IMR-90 (cell line): ENCODE results near the gene HPSE2. TPM values are rescaled to one million over a fixed set of nuclear protein-coding genes. Genes with fewer than 3 reads are reported as not detected.

Experiments
- ATAC-seq: fragments of 200-7000 bp; cut with Tn5 transposase; 2 replicates; pipeline ENCODE4 v1.9.1; 2020; ENCODE audit warnings: low read depth, mild to moderate bottlenecking, moderate library complexity
- BruUV-seq: library from RNA; stranded (reverse); fragments of 400-500 nt; replicated peaks from 2 replicates; lab custom pipeline; 2021; lab: Mats Ljungman, UMichigan
- CTCF ChIA-PET: fragments of 300-600 bp; formaldehyde crosslinking; extraction: SDS; loops from one replicate; lab custom pipeline; 2021; ENCODE audit warnings: antibody characterized with exemption; lab: Yijun Ruan, JAX
- POLR2A ChIA-PET: fragments of 300-600 bp; sonication (Branson Sonifier 250); formaldehyde crosslinking; loops from one replicate; lab custom pipeline; 2022; ENCODE audit warnings: antibody characterized with exemption; ENCODE audit not compliant: unreplicated experiment; lab: Charles Lee
- DNase-seq: peaks from one replicate; pipeline ENCODE4 v3.0.0; 2013
- H2AFZ ChIP-seq: replicated peaks from 2 replicates; pipeline ENCODE3; 2013; ENCODE audit warnings: low read length, mild to moderate bottlenecking; ENCODE audit not compliant: poor library complexity
- H2AK5ac ChIP-seq: 2 replicates; pipeline ENCODE4 v1.6.1; 2013; ENCODE audit warnings: low read depth, low read length, inconsistent platforms
- H2AK9ac ChIP-seq: replicated peaks from 2 replicates; pipeline ENCODE3; 2013; ENCODE audit warnings: mild to moderate bottlenecking, low read depth, low read length, moderate library complexity; ENCODE audit not compliant: poor library complexity
- H2BK120ac ChIP-seq: 2 replicates; pipeline ENCODE4 v1.6.1; 2013; ENCODE audit warnings: low read depth, low read length, inconsistent platforms
- H2BK15ac ChIP-seq: 3 replicates; pipeline ENCODE4 v1.6.1; 2013; ENCODE audit warnings: low read depth, low read length, inconsistent platforms
- H2BK20ac ChIP-seq: 2 replicates; pipeline ENCODE4 v1.6.1; 2013; ENCODE audit warnings: low read depth, mild to moderate bottlenecking, inconsistent platforms, low read length, moderate library complexity
- H2BK5ac ChIP-seq: 2 replicates; pipeline ENCODE4 v1.6.1; 2013; ENCODE audit warnings: mild to moderate bottlenecking, low read depth, low read length, inconsistent platforms; ENCODE audit not compliant: poor library complexity, severe bottlenecking
- H3K14ac ChIP-seq: replicated peaks from 2 replicates; pipeline ENCODE4 v1.6.1; 2013; ENCODE audit warnings: low read depth, low read length, inconsistent platforms
- H3K18ac ChIP-seq: 2 replicates; pipeline ENCODE4 v1.6.1; 2013; ENCODE audit warnings: low read depth, low read length, control low read depth
- H3K23ac ChIP-seq: 2 replicates; pipeline ENCODE4 v1.6.1; 2013; ENCODE audit warnings: low read depth, low read length, inconsistent platforms
- H3K27ac ChIP-seq: 2 replicates; pipeline ENCODE4 v1.5.1; 2013; ENCODE audit warnings: mild to moderate bottlenecking, control low read depth, low read length; ENCODE audit not compliant: insufficient read depth
- H3K27me3 ChIP-seq: 2 replicates; pipeline ENCODE4 v1.6.1; 2013; ENCODE audit warnings: low read length; ENCODE audit not compliant: control insufficient read depth, insufficient read depth
- H3K36me3 ChIP-seq: 2 replicates; pipeline ENCODE4 v1.6.1; 2013; ENCODE audit warnings: low read length, mixed read lengths; ENCODE audit not compliant: control insufficient read depth, insufficient read depth
- H3K4ac ChIP-seq: 2 replicates; pipeline ENCODE4 v1.6.1; 2013; ENCODE audit warnings: low read depth, low read length, inconsistent platforms
- H3K4me1 ChIP-seq: 2 replicates; pipeline ENCODE4 v1.6.1; 2013; ENCODE audit warnings: low read length, mixed read lengths; ENCODE audit not compliant: control insufficient read depth, insufficient read depth
- H3K4me2 ChIP-seq: 2 replicates; pipeline ENCODE4 v1.6.1; 2013; ENCODE audit warnings: low read depth, mild to moderate bottlenecking, control low read depth, low read length, moderate library complexity
- H3K4me3 ChIP-seq: 2 replicates; pipeline ENCODE4 v1.5.1; 2013; ENCODE audit warnings: low read depth, mild to moderate bottlenecking, control low read depth, low read length, moderate library complexity; ENCODE audit not compliant: insufficient read depth
- H3K56ac ChIP-seq: 2 replicates; pipeline ENCODE4 v1.6.1; 2013; ENCODE audit warnings: low read length, inconsistent platforms; ENCODE audit not compliant: insufficient read depth; ENCODE audit errors: extremely low read depth
- H3K79me1 ChIP-seq, 2 experiments: 2 replicates each; pipeline ENCODE4 v1.6.1; 2013; ENCODE audit warnings: low read length in 2 of 2, inconsistent platforms in 1 of 2, low read depth in 1 of 2
- H3K9ac ChIP-seq: 2 replicates; pipeline ENCODE4 v1.6.1; 2013; ENCODE audit warnings: low read depth, low read length, control low read depth
- H3K9me1 ChIP-seq: 2 replicates; pipeline ENCODE4 v1.6.1; 2013; ENCODE audit warnings: low read length, inconsistent platforms; ENCODE audit not compliant: insufficient read depth
- H3K9me3 ChIP-seq: 2 replicates; pipeline ENCODE4 v1.6.1; 2013; ENCODE audit warnings: low read length; ENCODE audit not compliant: control insufficient read depth, insufficient read depth
- H4K20me1 ChIP-seq: 2 replicates; pipeline ENCODE4 v1.6.1; 2013; ENCODE audit warnings: low read length, inconsistent platforms; ENCODE audit not compliant: insufficient read depth
- H4K5ac ChIP-seq: 2 replicates; pipeline ENCODE4 v1.6.1; 2013; ENCODE audit warnings: mild to moderate bottlenecking, low read depth, low read length, control low read depth
- H4K8ac ChIP-seq, 2 experiments: 2 replicates each; pipeline ENCODE4 v1.6.1; 2013; ENCODE audit warnings: low read depth in 2 of 2, low read length in 2 of 2, control low read depth in 1 of 2, inconsistent platforms in 1 of 2
- H4K91ac ChIP-seq: 2 replicates; pipeline ENCODE4 v1.6.1; 2013; ENCODE audit warnings: low read depth, low read length, inconsistent platforms; ENCODE audit not compliant: insufficient read depth
- BHLHE40 ChIP-seq: fragments of 150-350 bp; IDR thresholded peaks from 2 replicates; pipeline ENCODE4 v1.6.1; 2016; ENCODE audit warnings: mild to moderate bottlenecking, low read depth, low read length
- CEBPB ChIP-seq: IDR thresholded peaks from 2 replicates; pipeline ENCODE4 v1.6.1; 2012; ENCODE audit warnings: low read depth, low read length, improper control_type of control experiment
- CHD1 ChIP-seq: IDR thresholded peaks from 2 replicates; pipeline ENCODE4 v1.6.1; 2012; ENCODE audit warnings: low read depth, low read length, improper control_type of control experiment
- FOS ChIP-seq: fragments of 150-350 bp; IDR thresholded peaks from 2 replicates; pipeline ENCODE4 v1.6.1; 2016; ENCODE audit warnings: low read depth, low read length
- MAFK ChIP-seq: IDR thresholded peaks from 2 replicates; pipeline ENCODE4 v1.6.1; 2012; ENCODE audit warnings: low read depth, low read length, improper control_type of control experiment
- MAZ ChIP-seq: IDR thresholded peaks from 2 replicates; pipeline ENCODE4 v1.6.1; 2012; ENCODE audit warnings: low read depth, mild to moderate bottlenecking, low read length, improper control_type of control experiment, moderate library complexity, borderline replicate concordance
- MXI1 ChIP-seq: IDR thresholded peaks from 2 replicates; pipeline ENCODE4 v1.6.1; 2012; ENCODE audit warnings: low read depth, mild to moderate bottlenecking, low read length, moderate library complexity, borderline replicate concordance
- NFE2L2 ChIP-seq: fragments of 150-350 bp; IDR thresholded peaks from 2 replicates; pipeline ENCODE4 v1.6.1; 2016; ENCODE audit warnings: low read depth, mild to moderate bottlenecking, low read length
- POLR2A ChIP-seq: IDR thresholded peaks from 2 replicates; pipeline ENCODE4 v1.6.1; 2012; ENCODE audit warnings: mild to moderate bottlenecking, low read depth, low read length
- RAD21 ChIP-seq: IDR thresholded peaks from 2 replicates; pipeline ENCODE4 v1.6.1; 2012; ENCODE audit warnings: low read length, improper control_type of control experiment
- RCOR1 ChIP-seq: IDR thresholded peaks from 2 replicates; pipeline ENCODE4 v1.6.1; 2012; ENCODE audit warnings: mild to moderate bottlenecking, low read length, improper control_type of control experiment; ENCODE audit not compliant: insufficient replicate concordance
- RFX5 ChIP-seq: IDR thresholded peaks from 2 replicates; pipeline ENCODE4 v1.8.0; 2012; ENCODE audit warnings: low read depth, mild to moderate bottlenecking, low read length, moderate library complexity
- SMC3 ChIP-seq: fragments of 150-350 bp; IDR thresholded peaks from 2 replicates; pipeline ENCODE4 v1.6.1; 2016; ENCODE audit warnings: low read depth, mild to moderate bottlenecking, antibody characterized with exemption, low read length, moderate library complexity
- WGBS, 2 experiments: methylation state at CpG; one replicate each; pipeline versions ENCODE4 v1.1.5 to v1.1.7; 2013; ENCODE audit warnings: missing lambda C conversion rate in 2 of 2; ENCODE audit not compliant: insufficient read length in 1 of 2; ENCODE audit errors: extremely low coverage in 2 of 2; 5-methylcytosine and 5-hydroxymethylcytosine counted together
- dilution Hi-C: fragments of 300-500 bp; cut with HindIII; formaldehyde crosslinking; loops from one replicate; pipeline ENCODE4 v1.14.3; 2018; ENCODE audit warnings: low sequenced_read_pairs; ENCODE audit not compliant: unreplicated experiment
- in situ Hi-C: fragments of 300-500 bp; cut with MboI; formaldehyde crosslinking; loops from 3 replicates; pipeline ENCODE4 v1.14.3; 2019; ENCODE audit warnings: low sequenced_read_pairs, inconsistent platforms, mixed read lengths
- intact Hi-C: fragments of 100-400 bp; cut with micrococcal nuclease; formaldehyde crosslinking; loops from 2 replicates; pipeline ENCODE4 v1.10.0; 2022
- polyA plus RNA-seq, 3 experiments: library from polyadenylated mRNA; depleted of rRNA; stranded (reverse); fragments of >200 nt; gene quantifications; 2 replicates each; pipeline ENCODE4 v1.2.3, GENCODE V29; 2012; ENCODE audit warnings: low replicate concordance in 1 of 3
- total RNA-seq: library from RNA; depleted of rRNA; stranded (reverse); fragments of >200 nt; gene quantifications from 2 replicates; pipeline ENCODE4 v1.2.3, GENCODE V29; 2012
- TF ChIP-seq, protein P1 (sequence below): conservative IDR thresholded peaks from 2 replicates; pipeline ENCODE4 v1.5.1; 2012; ENCODE audit warnings: mild to moderate bottlenecking, low read depth, low read length, improper control_type of control experiment
- TF ChIP-seq, protein P2 (sequence below): fragments of 150-350 bp; IDR thresholded peaks from 2 replicates; pipeline ENCODE4 v1.6.1; 2016; ENCODE audit warnings: low read depth, mild to moderate bottlenecking, low read length, moderate library complexity, borderline replicate concordance
- TF ChIP-seq, protein P3 (sequence below): fragments of 150-350 bp; IDR thresholded peaks from 2 replicates; pipeline ENCODE4 v1.6.1; 2017; ENCODE audit warnings: mild to moderate bottlenecking, antibody characterized with exemption, low read length, low read depth

HPSE2 gene
- total and polyA plus RNA-seq, 2 of the 4 experiments (the other 2 are of a cell fraction) = not detected

DNA sequence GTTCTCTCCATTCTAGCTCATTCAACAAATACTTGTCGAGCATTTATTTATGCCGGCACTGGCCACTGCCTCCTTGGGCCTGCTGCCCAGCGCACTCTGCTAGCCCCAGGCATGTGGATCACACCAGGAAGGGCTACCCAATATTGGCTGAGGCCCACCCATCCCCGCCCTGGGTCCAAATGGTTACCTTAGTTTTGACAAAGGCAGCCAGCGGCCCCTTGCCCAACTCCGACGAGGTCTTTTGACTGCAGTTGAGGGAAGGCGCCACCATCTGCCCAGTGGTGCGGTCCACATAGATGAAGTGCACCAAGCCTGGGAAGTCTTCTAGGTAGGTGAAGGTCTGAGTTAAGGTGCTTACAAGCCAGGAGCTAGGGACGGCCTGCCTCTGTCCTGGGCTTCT, 813.5 kb downstream of the HPSE2 start:
- H2BK5ac ChIP-seq = no peak overlapping the region
- H3K79me1 ChIP-seq = no peaks in the 10 kb centered on the region
- dilution Hi-C loops = no loop called here
- H3K9me3 ChIP-seq = no peaks in the 10 kb centered on the region
- no peak for TF ChIP-seq NFE2L2
- no peak for TF ChIP-seq MXI1
- no peak for TF ChIP-seq POLR2A
- TF ChIP-seq RCOR1 = no peak
- TF ChIP-seq SMC3 = no peak
- TF ChIP-seq CEBPB = no peak
- TF ChIP-seq, protein P1, sequence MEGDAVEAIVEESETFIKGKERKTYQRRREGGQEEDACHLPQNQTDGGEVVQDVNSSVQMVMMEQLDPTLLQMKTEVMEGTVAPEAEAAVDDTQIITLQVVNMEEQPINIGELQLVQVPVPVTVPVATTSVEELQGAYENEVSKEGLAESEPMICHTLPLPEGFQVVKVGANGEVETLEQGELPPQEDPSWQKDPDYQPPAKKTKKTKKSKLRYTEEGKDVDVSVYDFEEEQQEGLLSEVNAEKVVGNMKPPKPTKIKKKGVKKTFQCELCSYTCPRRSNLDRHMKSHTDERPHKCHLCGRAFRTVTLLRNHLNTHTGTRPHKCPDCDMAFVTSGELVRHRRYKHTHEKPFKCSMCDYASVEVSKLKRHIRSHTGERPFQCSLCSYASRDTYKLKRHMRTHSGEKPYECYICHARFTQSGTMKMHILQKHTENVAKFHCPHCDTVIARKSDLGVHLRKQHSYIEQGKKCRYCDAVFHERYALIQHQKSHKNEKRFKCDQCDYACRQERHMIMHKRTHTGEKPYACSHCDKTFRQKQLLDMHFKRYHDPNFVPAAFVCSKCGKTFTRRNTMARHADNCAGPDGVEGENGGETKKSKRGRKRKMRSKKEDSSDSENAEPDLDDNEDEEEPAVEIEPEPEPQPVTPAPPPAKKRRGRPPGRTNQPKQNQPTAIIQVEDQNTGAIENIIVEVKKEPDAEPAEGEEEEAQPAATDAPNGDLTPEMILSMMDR = no peak
- TF ChIP-seq RFX5 = no peak
- TF ChIP-seq MAZ = no peak
- no peak for TF ChIP-seq RAD21
- no peak for TF ChIP-seq FOS
- TF ChIP-seq BHLHE40 = no peak
- TF ChIP-seq, protein P2, sequence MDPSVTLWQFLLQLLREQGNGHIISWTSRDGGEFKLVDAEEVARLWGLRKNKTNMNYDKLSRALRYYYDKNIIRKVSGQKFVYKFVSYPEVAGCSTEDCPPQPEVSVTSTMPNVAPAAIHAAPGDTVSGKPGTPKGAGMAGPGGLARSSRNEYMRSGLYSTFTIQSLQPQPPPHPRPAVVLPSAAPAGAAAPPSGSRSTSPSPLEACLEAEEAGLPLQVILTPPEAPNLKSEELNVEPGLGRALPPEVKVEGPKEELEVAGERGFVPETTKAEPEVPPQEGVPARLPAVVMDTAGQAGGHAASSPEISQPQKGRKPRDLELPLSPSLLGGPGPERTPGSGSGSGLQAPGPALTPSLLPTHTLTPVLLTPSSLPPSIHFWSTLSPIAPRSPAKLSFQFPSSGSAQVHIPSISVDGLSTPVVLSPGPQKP = no peak
- no peak for TF ChIP-seq CHD1
- TF ChIP-seq, protein P3, sequence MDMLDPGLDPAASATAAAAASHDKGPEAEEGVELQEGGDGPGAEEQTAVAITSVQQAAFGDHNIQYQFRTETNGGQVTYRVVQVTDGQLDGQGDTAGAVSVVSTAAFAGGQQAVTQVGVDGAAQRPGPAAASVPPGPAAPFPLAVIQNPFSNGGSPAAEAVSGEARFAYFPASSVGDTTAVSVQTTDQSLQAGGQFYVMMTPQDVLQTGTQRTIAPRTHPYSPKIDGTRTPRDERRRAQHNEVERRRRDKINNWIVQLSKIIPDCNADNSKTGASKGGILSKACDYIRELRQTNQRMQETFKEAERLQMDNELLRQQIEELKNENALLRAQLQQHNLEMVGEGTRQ = no peak
- no peak for TF ChIP-seq MAFK
- no peak overlapping the region for H2AFZ ChIP-seq
- intact Hi-C loops = no loop called here
- ATAC-seq (no peak), DNase-seq (no peak)
- ChIA-PET POLR2A (no interaction called here), CTCF (interaction anchor here (0.6 to 0.7 kb wide), 2 partner anchors 10 to 1292 kb away, joined by 3 to 9 read pairs; no protein-coding TSS in a partner anchor)
- H3K27me3 ChIP-seq = no peaks in the 10 kb centered on the region
- no peak overlapping the region for H3K4me2 ChIP-seq
- no peaks in the 10 kb centered on the region for H3K4me1 ChIP-seq
- H2AK5ac ChIP-seq = no peak overlapping the region
- H3K4ac ChIP-seq = no peak overlapping the region
- no peak overlapping the region for H3K9ac ChIP-seq
- no peak overlapping the region for H2BK15ac ChIP-seq
- no peak overlapping the region for H3K18ac ChIP-seq
- no peaks in the 10 kb centered on the region for H3K9me1 ChIP-seq
- H2BK20ac ChIP-seq = no peak overlapping the region
- no peak overlapping the region for H3K27ac ChIP-seq
- H4K20me1 ChIP-seq = no peaks in the 10 kb centered on the region
- no peak overlapping the region for H3K56ac ChIP-seq
- H4K5ac ChIP-seq = no peak overlapping the region
- 83% methylated on average over 2 of the region's 10 CpGs; no CpG with 5 or more reads in 1 of the 2 experiments for WGBS, 2 experiments
- H4K91ac ChIP-seq = no peak overlapping the region
- in situ Hi-C loops = no loop called here
- H2AK9ac ChIP-seq = no peak overlapping the region
- H2BK120ac ChIP-seq = no peak overlapping the region
- H3K36me3 ChIP-seq = peaks cover 37% of the 10 kb centered on the region
- H3K23ac ChIP-seq = no peak overlapping the region
- H3K14ac ChIP-seq = no peak overlapping the region
- H4K8ac ChIP-seq = no peak overlapping the region
- no peak overlapping the region for H3K4me3 ChIP-seq
- BruUV-seq = no TSS peak
